ENCODE data around the gene UVSSA. TPM values are rescaled to one million over a fixed set of nuclear protein-coding genes. Genes with fewer than 3 reads are reported as not detected.

Gene UVSSA
- total and polyA plus RNA-seq, 9 of the 15 experiments (the other 6 are each of a cell fraction or from before 2014, with no cell fraction given) = 0.21 to 14.6 (median 3.3) TPM

- TF ChIP-seq HSF4 (CRISPR knock-in tag; IDR thresholded peaks at IDR 0.05; ENCODE audit: borderline replicate concordance) (no peak), ZNF609 (CRISPR knock-in tag; IDR thresholded peaks at IDR 0.05; ENCODE audit: borderline replicate concordance) (peak; percentile 100), FOXM1 (IDR thresholded peaks at IDR 0.05; ENCODE audit: low read depth) (no peak), FOXM1 (CRISPR knock-in tag; IDR thresholded peaks at IDR 0.05; ENCODE audit: low read depth) (peak; percentile 100), TEAD1 (CRISPR knock-in tag; IDR thresholded peaks at IDR 0.05) (peak; percentile 72 to 99), FOXK1 (CRISPR knock-in tag; IDR thresholded peaks at IDR 0.05; ENCODE audit: borderline replicate concordance) (peak; percentile 100), ZBTB17 (CRISPR knock-in tag; IDR thresholded peaks at IDR 0.05) (0 out of 2 replicates have a peak, but pooled peaks have one; percentile 56), HNRNPLL (IDR thresholded peaks at IDR 0.05; ENCODE audit: low read depth, low read length, poor library complexity, severe bottlenecking) (peak; percentile 35), GATA2 (CRISPR knock-in tag; IDR thresholded peaks at IDR 0.05) (peak; percentile 91), ZNF311 (CRISPR knock-in tag; IDR thresholded peaks at IDR 0.05) (peak; percentile 90), NCOA1 (IDR thresholded peaks at IDR 0.05; ENCODE audit: low read depth) (peak; percentile 100), NR1H2 (CRISPR knock-in tag; IDR thresholded peaks at IDR 0.05) (peak; percentile 100), ZNF282 (CRISPR knock-in tag; IDR thresholded peaks at IDR 0.05) (peak; percentile 100), ZNF134 (CRISPR knock-in tag; conservative IDR thresholded peaks at IDR 0.05) (0 out of 2 replicates have a peak, but pooled peaks have one; percentile 17), LCOR (CRISPR knock-in tag; IDR thresholded peaks at IDR 0.05) (peak; percentile 100), KLF1 (tag; IDR thresholded peaks at IDR 0.05) (no peak), ELF1 (tag; IDR thresholded peaks at IDR 0.05) (no peak), HDAC6 (IDR thresholded peaks at IDR 0.05; ENCODE audit: low read depth, low read length) (no peak), ZSCAN29 (IDR thresholded peaks at IDR 0.05) (no peak), POLR2AphosphoS2 (IDR thresholded peaks at IDR 0.05; ENCODE audit: low read length) (no peak)
- TF ChIP-seq, protein P1, sequence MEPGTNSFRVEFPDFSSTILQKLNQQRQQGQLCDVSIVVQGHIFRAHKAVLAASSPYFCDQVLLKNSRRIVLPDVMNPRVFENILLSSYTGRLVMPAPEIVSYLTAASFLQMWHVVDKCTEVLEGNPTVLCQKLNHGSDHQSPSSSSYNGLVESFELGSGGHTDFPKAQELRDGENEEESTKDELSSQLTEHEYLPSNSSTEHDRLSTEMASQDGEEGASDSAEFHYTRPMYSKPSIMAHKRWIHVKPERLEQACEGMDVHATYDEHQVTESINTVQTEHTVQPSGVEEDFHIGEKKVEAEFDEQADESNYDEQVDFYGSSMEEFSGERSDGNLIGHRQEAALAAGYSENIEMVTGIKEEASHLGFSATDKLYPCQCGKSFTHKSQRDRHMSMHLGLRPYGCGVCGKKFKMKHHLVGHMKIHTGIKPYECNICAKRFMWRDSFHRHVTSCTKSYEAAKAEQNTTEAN (CRISPR knock-in tag; IDR thresholded peaks at IDR 0.05) = peak; percentile 99
- TF ChIP-seq, protein P2, sequence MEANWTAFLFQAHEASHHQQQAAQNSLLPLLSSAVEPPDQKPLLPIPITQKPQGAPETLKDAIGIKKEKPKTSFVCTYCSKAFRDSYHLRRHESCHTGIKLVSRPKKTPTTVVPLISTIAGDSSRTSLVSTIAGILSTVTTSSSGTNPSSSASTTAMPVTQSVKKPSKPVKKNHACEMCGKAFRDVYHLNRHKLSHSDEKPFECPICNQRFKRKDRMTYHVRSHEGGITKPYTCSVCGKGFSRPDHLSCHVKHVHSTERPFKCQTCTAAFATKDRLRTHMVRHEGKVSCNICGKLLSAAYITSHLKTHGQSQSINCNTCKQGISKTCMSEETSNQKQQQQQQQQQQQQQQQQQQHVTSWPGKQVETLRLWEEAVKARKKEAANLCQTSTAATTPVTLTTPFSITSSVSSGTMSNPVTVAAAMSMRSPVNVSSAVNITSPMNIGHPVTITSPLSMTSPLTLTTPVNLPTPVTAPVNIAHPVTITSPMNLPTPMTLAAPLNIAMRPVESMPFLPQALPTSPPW (CRISPR knock-in tag; IDR thresholded peaks at IDR 0.05) = peak; percentile 78
These were observed 63.7 kb downstream of the UVSSA start (continued) for GRCh38 chr4:1410491-1411325.

All from K562 (cell line).